NT2/D1 (cell line): ENCODE data around the gene GNG7.
A peak's percentile ranks its signal among the peaks of the same experiment; 100 is the strongest.
"Not testable (repeated sequence)": the region's sequence is repeated elsewhere in the genome, so short reads cannot be mapped to it uniquely, and the experiment has no call there.

Source experiments
- DNase-seq: peaks from one replicate; pipeline ENCODE4 v3.0.0-alpha.2; 2011; ENCODE audit warnings: low read depth, low spot score
- H3K27me3 ChIP-seq: 2 replicates; pipeline ENCODE4 v1.6.0; 2011; ENCODE audit warnings: mild to moderate bottlenecking; ENCODE audit not compliant: insufficient read length, insufficient read depth
- H3K36me3 ChIP-seq: 2 replicates; pipeline ENCODE4 v1.6.1; 2011; ENCODE audit warnings: mild to moderate bottlenecking, low read length, mixed read lengths; ENCODE audit not compliant: insufficient read depth, insufficient read length
- H3K4me1 ChIP-seq: 2 replicates; pipeline ENCODE4 v1.5.1; 2011; ENCODE audit not compliant: insufficient read depth, insufficient read length
- H3K4me3 ChIP-seq: 2 replicates; pipeline ENCODE4 v1.5.1; 2011; ENCODE audit warnings: low read depth; ENCODE audit not compliant: insufficient read length
- H3K9ac ChIP-seq: 2 replicates; pipeline ENCODE4 v1.6.0; 2011; ENCODE audit warnings: low read depth; ENCODE audit not compliant: insufficient read length
- H3K9me3 ChIP-seq: 2 replicates; pipeline ENCODE4 v1.5.1; 2011; ENCODE audit warnings: mild to moderate bottlenecking, low read length; ENCODE audit not compliant: insufficient read depth
- SUZ12 ChIP-seq: IDR thresholded peaks from 2 replicates; pipeline ENCODE4 v1.6.1; 2011; ENCODE audit not compliant: insufficient read length, insufficient read depth; ENCODE audit errors: extremely low read depth
- YY1 ChIP-seq: IDR thresholded peaks from 2 replicates; pipeline ENCODE4 v1.6.1; 2011; ENCODE audit not compliant: insufficient read length, insufficient read depth
- ZNF274 ChIP-seq: IDR thresholded peaks from 2 replicates; pipeline ENCODE4 v1.6.1; 2011; ENCODE audit warnings: mild to moderate bottlenecking, low read depth, low read length

GNG7 gene

DNA sequence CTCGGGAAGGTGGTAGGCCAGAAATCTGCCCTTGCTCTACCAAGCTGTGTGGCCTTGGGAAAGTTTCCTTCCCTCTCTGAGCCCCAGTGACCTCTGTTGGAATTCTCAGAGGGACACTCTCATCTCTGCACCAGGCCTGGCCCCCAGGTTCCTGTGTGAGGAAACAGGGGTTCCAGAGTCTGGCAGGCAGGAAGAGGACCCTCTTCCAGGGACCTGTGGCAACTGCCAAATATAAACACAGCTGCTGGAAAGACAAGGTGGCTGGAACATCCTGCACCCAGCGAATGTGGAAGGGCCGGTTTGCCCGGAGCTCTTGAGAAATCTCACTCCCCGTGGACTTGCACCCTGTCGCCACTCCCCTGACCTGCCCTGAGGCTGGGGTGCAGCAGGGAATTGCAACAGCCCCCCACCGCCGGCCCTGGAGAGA lies 173.8 kb downstream of the GNG7 start:
- Histone ChIP-seq H3K27me3 (no peaks in the 10 kb centered on the region), H3K9me3 (peaks cover 17% of the 10 kb centered on the region), H3K9ac (no peak overlapping the region), H3K36me3 (no peaks in the 10 kb centered on the region), H3K4me3 (no peak overlapping the region), H3K4me1 (peaks cover 19% of the 10 kb centered on the region)
- TF ChIP-seq SUZ12 = no peak
- no peak for TF ChIP-seq ZNF274
- no peak for TF ChIP-seq YY1
- DNase-seq = no peak

DNA sequence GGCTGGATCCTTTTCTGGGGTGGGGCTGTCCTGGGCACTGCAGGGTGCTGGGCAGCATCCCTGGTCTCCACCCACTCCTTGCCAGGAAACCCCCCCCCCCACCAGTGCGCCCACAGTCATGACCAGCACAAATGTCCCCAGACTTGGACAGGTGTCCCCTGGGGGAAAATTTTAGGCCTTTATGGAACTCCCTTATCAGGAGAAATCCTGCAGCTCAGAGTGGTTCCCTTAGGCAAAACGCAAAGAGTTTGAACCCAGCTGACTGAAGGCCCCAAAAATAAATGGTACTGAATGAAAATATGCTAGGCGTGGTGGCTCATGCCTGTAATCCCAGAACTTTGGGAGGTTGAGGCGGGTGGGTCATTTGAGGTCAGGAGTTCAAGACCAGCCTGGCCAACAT lies 174.8 kb downstream of the GNG7 start:
- peaks cover 6% of the 10 kb centered on the region for H3K9me3 ChIP-seq
- no peak for DNase-seq
- no peaks in the 10 kb centered on the region for H3K36me3 ChIP-seq
- H3K9ac ChIP-seq = no peak overlapping the region
- H3K4me1 ChIP-seq = peaks cover 19% of the 10 kb centered on the region
- H3K4me3 ChIP-seq = no peak overlapping the region
- no peak for TF ChIP-seq YY1
- TF ChIP-seq SUZ12 = no peak
- no peak for TF ChIP-seq ZNF274
- H3K27me3 ChIP-seq = no peaks in the 10 kb centered on the region

DNA sequence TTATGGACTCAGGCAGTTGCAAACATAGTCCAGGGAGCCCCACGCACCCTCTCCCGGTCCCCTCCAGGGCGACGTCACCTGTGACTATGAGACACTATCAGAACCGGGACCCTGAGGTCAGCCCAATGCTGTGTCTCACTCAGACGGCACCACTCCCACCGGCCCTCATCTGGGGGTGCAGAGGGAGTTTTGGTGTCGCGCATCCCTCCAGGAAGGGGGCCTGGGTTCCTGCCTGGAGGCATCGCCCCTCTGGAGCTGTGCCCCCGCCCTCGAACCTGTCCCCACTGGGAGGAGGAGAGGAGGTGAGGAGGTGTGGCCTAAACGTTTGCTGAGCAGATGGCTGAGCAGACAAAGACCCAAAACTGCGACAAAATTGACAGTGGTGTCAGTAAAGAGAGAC lies 175.3 kb downstream of the GNG7 start:
- no peak for DNase-seq
- no peaks in the 10 kb centered on the region for H3K36me3 ChIP-seq
- H3K4me1 ChIP-seq = peaks cover 19% of the 10 kb centered on the region
- H3K27me3 ChIP-seq = no peaks in the 10 kb centered on the region
- no peak overlapping the region for H3K4me3 ChIP-seq
- 0 out of 2 replicates have a peak, but pooled peaks cover 1% of the 10 kb centered on the region for H3K9me3 ChIP-seq
- H3K9ac ChIP-seq = no peak overlapping the region
- TF ChIP-seq ZNF274 (no peak), YY1 (no peak), SUZ12 (no peak)

DNA sequence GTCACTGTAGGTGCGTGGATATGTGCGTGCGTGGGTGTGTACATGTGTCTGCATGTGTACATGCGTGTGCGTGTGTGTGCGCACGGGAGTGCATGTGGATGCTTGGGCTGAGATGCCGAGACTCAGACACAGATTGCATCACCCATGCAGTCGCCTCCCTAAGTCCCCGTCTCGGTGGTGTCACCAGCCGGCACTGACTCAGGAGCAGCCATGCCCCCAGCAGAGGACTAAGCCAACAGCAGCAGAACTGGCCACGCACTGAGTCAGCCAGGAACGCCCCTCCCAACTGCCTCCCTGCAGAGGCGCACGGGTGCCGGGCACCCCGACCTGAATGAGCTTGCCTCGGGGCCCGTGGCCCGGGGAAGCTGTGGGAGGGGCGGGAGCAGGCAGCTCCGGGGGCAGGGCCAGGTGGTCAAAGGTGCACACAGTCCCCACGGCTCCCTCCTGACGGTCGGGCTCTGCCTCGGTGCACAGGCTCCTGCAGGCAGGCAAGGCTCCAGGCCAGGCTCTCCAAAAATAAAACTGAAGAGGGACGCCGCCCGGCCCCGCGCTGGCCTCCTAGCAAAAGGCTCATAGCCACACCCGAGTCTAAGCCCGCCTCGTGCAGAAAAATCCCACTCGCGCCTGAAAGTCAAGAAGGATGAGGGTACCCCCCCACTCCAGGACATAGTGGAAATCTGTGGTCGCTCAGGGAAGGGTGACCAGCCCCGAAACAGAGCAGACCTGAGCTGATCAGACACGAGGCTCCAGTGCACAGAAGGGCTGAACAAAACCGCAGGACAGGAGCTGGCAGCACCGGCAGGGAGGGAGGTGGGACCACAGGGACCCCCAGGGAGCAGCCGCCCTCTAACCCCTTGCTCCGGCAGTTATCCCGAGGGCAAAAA lies 177.4 kb downstream of the GNG7 start:
- no peaks in the 10 kb centered on the region for H3K9me3 ChIP-seq
- peak overlapping the region; percentile 78 for H3K9ac ChIP-seq
- no peak for DNase-seq
- H3K4me3 ChIP-seq = peak overlapping the region; percentile 24
- no peak for TF ChIP-seq ZNF274
- TF ChIP-seq YY1 = no peak
- no peak for TF ChIP-seq SUZ12
- peaks cover 19% of the 10 kb centered on the region for H3K4me1 ChIP-seq
- no peaks in the 10 kb centered on the region for H3K36me3 ChIP-seq
- H3K27me3 ChIP-seq = no peaks in the 10 kb centered on the region

DNA sequence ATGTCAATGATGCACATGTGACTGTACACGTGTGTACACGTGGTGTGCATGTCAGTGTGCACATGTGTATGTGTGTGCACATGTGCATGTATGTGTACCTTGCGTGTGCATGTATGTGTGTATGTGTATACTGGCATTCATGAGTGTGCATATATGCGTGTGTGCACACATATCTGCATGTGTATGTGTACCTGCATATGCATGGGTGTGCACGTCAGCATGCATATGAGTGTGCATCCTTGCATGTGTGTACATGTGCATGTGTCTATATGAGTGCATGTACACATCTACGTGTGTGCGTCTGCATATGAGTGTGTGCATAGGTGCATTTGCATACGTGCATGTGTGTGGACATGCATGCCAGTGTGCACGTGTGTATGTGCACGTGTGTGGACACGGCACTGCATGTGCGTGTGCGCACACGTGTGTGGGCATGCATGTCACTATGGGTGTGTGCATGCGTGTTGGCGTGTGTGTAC lies 178.1 kb downstream of the GNG7 start:
- no peak for DNase-seq
- peak overlapping the region; percentile 24 for H3K4me3 ChIP-seq
- H3K9me3 ChIP-seq = no peaks in the 10 kb centered on the region
- H3K36me3 ChIP-seq = no peaks in the 10 kb centered on the region
- no peaks in the 10 kb centered on the region for H3K27me3 ChIP-seq
- peaks cover 19% of the 10 kb centered on the region for H3K4me1 ChIP-seq
- no peak for TF ChIP-seq SUZ12
- TF ChIP-seq ZNF274 = no peak
- no peak for TF ChIP-seq YY1
- H3K9ac ChIP-seq = peak overlapping the region; percentile 78

DNA sequence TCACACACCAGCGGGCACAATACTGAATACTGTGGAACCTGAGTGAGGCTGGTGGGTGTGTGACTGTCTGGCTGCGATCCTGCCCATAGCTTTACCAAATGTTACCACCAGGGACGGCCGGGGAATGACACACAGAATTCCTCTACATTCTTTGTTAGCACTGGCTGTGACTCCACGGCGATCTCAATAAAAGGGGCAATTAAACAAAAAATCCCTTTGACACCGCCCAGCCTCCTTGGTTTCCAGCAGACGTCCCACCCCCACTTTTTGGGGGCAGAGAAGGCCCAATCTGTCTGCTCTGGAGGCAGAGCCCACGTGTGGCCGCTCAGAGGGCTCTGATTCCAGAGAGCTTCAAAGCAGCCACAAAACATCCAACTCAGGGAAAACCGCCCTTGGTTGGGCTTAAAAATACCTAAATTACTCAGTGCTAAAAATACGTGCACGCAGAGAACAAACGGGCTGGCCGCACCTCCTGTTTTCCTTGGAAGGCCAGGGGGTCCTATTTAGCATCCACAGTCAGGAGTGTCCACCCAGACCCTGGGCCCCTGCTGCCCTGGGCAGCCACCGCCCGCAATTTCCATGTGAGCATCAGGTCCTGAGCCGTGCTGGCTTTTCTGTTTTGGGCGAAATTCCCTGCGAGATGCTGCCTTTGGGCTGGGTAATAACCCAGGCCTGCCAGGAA lies 178.7 kb downstream of the GNG7 start:
- Histone ChIP-seq H3K9ac (no peak overlapping the region), H3K36me3 (no peaks in the 10 kb centered on the region), H3K4me3 (no peak overlapping the region), H3K4me1 (peaks cover 17% of the 10 kb centered on the region), H3K27me3 (no peaks in the 10 kb centered on the region), H3K9me3 (no peaks in the 10 kb centered on the region)
- DNase-seq = no peak
- TF ChIP-seq ZNF274 = no peak
- no peak for TF ChIP-seq SUZ12
- TF ChIP-seq YY1 = no peak

DNA sequence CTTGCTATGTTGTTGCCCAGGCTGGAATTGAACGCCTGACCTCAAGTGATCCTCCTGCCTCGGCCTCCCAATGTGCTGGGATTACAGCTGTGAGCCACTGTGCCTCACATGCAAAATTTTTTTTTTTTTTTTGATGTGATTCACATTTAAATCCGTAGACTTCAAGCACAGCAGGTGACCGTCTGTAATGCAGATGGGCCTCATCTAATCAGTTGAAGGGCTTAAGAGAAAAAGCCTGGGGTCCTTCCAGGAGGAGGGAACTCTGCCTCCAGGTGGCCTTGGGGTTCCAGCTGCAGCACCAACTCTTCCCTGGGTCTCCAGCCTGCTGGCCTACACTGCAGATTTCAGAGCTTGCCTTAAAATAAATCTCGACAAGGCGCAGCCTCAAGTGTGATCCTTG lies 183.0 kb downstream of the GNG7 start:
- no peak for DNase-seq
- TF ChIP-seq ZNF274 (no peak), SUZ12 (no peak), YY1 (no peak)
- H3K27me3 ChIP-seq = no peaks in the 10 kb centered on the region
- no peaks in the 10 kb centered on the region for H3K36me3 ChIP-seq
- peaks cover 22% of the 10 kb centered on the region for H3K4me1 ChIP-seq
- no peak overlapping the region for H3K9ac ChIP-seq
- H3K9me3 ChIP-seq = no peaks in the 10 kb centered on the region
- no peak overlapping the region for H3K4me3 ChIP-seq

DNA sequence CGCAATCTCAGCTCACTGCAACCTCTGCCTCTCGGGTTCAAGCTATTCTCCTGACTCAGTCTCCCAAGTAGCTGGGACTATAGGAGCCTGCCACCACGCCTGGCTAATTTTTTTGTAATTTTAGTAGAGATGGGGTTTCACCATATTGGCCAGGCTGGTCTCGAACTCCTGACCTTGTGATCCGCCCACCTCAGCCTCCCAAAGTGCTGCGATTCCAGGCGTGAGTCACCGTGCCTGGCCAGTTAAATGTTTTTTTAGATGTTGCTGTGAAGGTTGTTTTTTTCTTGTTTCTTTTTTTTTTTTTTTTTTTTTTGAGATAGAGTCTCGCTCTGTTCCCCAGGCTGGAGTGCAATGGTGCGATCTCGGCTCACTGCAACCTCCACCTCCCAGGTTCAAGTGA lies 183.6 kb downstream of the GNG7 start:
- H3K9me3 ChIP-seq, H3K27me3 ChIP-seq, H3K4me3 ChIP-seq, H3K36me3 ChIP-seq, DNase-seq, H3K9ac ChIP-seq: not testable (repeated sequence)
- H3K4me1 ChIP-seq = peaks cover 16% of the 10 kb centered on the region
